Measurements from ENCODE around the gene RCBTB2.

DNA sequence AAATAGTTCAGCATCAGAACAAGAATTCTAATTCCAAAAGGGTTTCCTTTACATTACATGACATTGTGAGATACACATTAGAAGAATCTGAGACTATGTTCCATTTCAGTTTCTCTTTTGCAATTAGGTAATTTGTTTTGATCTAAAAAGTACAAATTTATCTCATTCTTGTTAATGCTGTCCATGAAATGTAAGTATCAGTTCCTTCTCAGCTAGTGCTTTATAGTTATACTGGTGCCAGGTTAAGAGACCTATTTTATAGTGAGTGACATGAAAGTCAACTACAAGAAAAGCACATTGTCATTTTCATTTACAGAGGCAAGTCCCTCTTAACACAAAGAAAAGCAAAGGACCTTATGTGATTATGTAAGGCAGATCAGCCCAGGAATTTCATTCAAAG lies 43.9 kb downstream of the RCBTB2 start:
- TF ChIP-seq, protein P1, sequence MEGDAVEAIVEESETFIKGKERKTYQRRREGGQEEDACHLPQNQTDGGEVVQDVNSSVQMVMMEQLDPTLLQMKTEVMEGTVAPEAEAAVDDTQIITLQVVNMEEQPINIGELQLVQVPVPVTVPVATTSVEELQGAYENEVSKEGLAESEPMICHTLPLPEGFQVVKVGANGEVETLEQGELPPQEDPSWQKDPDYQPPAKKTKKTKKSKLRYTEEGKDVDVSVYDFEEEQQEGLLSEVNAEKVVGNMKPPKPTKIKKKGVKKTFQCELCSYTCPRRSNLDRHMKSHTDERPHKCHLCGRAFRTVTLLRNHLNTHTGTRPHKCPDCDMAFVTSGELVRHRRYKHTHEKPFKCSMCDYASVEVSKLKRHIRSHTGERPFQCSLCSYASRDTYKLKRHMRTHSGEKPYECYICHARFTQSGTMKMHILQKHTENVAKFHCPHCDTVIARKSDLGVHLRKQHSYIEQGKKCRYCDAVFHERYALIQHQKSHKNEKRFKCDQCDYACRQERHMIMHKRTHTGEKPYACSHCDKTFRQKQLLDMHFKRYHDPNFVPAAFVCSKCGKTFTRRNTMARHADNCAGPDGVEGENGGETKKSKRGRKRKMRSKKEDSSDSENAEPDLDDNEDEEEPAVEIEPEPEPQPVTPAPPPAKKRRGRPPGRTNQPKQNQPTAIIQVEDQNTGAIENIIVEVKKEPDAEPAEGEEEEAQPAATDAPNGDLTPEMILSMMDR (IDR thresholded peaks at IDR 0.05) = no peak
- no peak for TF ChIP-seq POLR2A (IDR thresholded peaks at IDR 0.05)

Data from thyroid gland (tissue), 4 donors.